Esophagus muscularis mucosa (tissue), 3 donors: ENCODE measurements around the gene MND1.

Experiments used
- CTCF ChIP-seq, 3 experiments: fragments of 200-600 bp in 2 of 3; fragments of 450-650 bp in 1 of 3; sonication (generic) in 2 of 3; IDR thresholded peaks; one replicate each; pipeline ENCODE4 v1.5.1; 2017 to 2019; ENCODE audit warnings: antibody characterized with exemption in 3 of 3, mild to moderate bottlenecking in 2 of 3, moderate library complexity in 1 of 3
- POLR2A ChIP-seq: fragments of 450-650 bp; IDR thresholded peaks from one replicate; pipeline ENCODE4 v1.6.1; 2017; ENCODE audit warnings: antibody characterized with exemption, moderate library complexity, mild to moderate bottlenecking, low read depth
- POLR2AphosphoS5 ChIP-seq, 2 donors: sonication (generic); formaldehyde crosslinking; IDR thresholded peaks; one replicate each; pipeline ENCODE4 v1.6.1; 2017; ENCODE audit warnings: antibody characterized with exemption in 2 of 2

GRCh38 chr4:153408932-153409331 is 64.4 kb downstream of the MND1 start:
- TF ChIP-seq POLR2AphosphoS5 (IDR thresholded peaks at IDR 0.05), result no peak
- TF ChIP-seq POLR2A, result no peak
- no peak for TF ChIP-seq CTCF (IDR thresholded peaks at IDR 0.05)
